Cerebellar cortex (tissue), 1 donor: ENCODE results near the gene PARP11.

Experiments used
- DNase-seq: peaks from one replicate; pipeline ENCODE4 v3.0.0-alpha.2; 2015; ENCODE audit warnings: low spot score

PARP11 gene, protein sequence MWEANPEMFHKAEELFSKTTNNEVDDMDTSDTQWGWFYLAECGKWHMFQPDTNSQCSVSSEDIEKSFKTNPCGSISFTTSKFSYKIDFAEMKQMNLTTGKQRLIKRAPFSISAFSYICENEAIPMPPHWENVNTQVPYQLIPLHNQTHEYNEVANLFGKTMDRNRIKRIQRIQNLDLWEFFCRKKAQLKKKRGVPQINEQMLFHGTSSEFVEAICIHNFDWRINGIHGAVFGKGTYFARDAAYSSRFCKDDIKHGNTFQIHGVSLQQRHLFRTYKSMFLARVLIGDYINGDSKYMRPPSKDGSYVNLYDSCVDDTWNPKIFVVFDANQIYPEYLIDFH

DNA sequence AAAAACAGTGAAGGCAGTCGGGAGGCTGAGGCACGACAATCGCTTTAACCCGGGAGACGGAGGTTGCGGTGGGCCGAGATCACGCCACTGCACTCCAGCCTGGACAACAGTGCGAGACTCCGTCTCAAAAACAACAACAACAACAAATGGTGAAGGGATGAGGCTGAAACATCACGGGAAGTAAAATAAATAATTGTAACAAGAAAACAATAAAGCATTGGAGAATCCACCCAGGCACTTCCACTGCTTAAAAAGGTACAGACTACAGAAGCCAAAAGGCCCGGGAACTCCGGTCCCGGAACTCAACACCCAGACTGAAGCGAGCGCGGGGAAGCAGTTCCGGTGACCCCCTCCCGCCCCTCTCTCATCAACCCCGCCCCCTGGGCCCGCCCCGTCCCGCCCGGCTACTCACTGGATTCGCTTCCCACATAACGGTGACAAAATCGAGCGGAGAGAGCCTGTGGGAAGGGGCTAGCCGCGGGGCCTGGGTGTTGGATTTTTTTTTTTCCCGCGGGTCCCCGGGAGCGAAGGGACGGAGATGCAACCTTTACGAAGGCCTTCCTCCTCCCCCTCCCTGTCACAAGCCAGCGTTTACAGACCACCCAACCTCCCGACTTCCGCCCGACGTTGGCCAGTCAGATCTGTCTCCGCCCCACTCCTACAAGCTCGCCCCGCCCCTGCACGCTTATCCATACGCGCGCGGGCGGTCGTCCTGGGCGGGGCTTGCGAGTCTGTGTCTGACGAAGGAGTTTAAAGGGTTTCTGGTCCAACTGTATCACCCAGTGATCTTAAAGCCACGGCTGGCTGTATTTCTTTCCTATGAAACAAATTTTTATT lies at the start of gene PARP11:
PARP11 (minus strand) TSS at position 600 of the 837 bp plus-strand sequence; CDS start at position 430, 170 bp downstream.
- DNase-seq = peak; percentile 98

DNA sequence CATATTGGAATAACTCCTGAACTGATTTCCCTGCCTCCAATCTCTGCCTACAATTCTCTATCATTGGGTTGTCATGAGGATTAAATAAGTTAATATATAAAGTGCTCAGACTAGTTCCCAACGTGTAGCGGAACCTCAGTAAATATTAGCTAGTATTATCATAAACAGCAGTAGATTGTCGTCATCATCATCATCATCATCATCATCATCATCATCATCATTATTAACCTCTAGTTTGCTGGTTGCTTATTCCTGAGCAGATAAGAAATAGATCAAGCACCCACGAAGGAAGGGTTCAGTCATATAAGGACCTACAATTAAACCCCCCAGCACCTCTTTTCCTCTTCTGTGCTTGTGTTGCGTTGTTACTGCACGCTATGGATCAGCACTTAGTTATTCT lies 48.8 kb upstream of the PARP11 start:
- no peak for DNase-seq

DNA sequence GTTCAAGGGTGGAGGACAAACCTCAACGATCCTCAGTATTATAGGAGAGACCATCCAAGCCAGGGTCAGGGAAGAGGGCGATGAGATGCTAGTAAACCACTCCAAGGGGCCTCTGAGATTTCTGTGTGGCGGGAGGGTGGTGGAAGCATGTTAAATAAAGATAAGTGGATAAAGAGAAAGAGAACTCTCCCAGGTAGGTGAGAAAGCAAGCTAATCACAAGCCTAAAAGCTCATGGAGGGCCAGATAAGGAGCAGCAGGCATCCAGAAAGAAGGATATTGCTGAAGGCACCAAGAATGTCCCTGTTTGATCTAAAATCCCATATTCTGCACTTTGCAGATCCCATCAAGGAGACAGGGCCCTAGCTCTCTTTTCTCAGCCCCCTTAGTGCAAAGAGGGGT lies 48.3 kb upstream of the PARP11 start:
- DNase-seq = no peak

DNA sequence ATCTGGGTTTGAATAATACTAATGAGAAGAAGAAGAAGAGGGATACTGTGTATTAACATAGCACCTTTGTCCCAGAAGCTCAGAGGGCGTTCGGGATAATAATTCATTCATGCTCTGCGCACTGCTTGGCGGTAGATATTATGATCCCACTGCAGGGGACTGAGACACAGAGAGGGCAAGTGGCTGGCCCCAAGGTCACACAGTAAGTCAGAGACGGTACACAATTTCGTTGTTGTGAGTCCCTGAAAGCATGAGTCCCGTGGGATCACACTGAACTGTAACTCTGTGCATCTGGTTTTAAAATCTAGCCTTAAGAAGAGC lies 47.9 kb upstream of the PARP11 start:
- DNase-seq = no peak

DNA sequence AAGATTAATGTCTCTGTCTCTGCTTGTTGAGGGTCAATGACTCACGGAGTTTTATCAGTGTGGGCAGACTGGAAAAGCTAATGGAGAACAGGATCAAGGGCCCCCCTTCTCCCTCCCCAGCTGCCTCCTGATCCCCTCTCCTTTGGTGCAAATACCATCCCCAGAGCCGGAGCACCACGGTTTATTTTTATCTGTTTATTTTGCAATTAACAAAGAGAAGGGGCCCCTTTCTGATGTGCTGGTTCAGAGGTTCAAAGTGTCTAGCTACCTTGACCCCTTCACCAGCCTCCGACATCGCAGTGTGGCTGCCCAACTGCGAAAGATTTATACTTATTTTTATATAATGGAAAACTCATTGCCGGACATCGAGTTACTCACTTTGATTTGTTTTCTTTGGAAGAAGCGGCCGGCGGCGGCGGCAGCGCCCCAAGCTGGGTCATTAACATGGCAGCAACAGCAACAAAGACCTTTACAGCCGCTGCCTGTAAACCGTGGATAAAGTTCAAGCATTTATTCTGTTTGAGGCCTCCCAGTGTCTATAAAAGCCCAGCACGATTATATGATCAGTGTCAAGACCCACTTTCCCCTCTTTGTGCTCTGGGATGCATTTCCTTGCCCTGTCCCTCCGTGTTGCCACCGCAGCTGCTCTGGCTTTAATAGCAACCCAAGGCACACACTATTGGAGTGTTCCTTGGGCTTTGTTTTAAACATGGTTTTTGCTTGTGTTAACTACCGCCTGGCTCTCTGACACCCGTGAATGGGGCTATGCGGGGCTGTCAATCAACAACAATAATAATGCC lies 47.4 kb upstream of the PARP11 start:
- DNase-seq = no peak

DNA sequence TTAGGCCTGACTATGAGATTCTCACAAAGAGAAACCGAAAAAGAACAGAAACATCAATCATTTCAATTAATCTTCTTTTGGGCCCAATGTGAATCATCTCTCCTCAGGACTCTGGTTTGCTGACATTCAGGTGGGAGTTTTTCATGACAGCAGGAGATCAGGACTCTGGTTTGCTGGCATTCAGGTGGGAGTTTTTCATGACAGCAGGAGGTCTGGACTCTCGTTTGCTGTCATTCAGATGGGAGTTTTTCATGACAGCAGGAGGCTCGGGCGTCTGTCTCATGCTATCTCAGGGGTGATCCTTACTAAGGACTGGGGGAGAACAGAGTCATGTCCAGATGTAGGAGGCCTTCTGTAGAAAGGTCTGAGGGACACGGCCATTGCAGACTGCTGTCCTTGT lies 40.1 kb upstream of the PARP11 start:
- no peak for DNase-seq

- DNase-seq = no peak
Observed at GRCh38 chr12:3912863-3913262, 39.7 kb upstream of the PARP11 start.

GRCh38 chr12:3911409-3911808 lies 38.2 kb upstream of the PARP11 start:
- no peak for DNase-seq

- DNase-seq = no peak
Observed at GRCh38 chr12:3905664-3906063, 32.5 kb upstream of the PARP11 start.

DNA sequence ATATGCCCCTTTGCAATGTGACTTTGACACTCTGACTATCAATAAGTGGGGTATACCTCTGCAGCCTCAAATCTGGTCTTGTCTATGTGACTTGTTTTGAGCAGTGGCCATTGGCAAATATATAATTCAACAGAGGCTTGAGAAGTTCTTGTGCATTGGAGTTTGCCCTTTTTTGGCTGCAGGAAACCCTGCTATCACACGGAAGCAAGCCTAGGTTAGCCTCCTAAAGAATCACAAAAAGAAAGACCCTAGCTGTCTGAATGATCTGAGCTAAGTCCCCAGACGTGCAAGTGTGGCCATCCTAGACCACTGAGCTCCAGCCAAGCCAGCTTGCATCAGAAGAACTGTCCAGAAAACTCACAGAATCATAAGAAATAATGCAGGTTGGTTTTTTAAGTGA lies 31.8 kb upstream of the PARP11 start:
- DNase-seq = no peak

GRCh38 chr12:3902921-3903320 lies 29.7 kb upstream of the PARP11 start:
- DNase-seq = no peak

DNA sequence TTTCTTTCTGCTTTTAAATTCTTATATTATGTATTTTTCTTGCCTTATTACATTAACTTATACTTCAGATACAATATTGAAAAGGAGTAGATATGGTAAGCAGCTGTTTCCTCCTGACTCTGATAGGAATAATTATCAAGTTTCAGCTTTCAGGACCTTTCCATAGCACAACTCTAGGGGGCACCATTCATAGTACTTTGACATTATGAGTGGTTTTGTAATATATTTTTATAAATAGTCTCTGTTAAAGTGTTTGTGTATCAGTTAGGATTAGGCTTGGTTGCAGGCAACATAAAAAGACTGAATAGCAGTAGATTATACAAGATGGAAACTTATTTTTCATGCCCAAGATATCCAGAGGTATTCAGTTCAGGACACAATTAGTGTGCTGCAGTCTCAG lies 27.9 kb upstream of the PARP11 start:
- no peak for DNase-seq

GRCh38 chr12:3898756-3899155 lies 25.6 kb upstream of the PARP11 start:
- DNase-seq = no peak

DNA sequence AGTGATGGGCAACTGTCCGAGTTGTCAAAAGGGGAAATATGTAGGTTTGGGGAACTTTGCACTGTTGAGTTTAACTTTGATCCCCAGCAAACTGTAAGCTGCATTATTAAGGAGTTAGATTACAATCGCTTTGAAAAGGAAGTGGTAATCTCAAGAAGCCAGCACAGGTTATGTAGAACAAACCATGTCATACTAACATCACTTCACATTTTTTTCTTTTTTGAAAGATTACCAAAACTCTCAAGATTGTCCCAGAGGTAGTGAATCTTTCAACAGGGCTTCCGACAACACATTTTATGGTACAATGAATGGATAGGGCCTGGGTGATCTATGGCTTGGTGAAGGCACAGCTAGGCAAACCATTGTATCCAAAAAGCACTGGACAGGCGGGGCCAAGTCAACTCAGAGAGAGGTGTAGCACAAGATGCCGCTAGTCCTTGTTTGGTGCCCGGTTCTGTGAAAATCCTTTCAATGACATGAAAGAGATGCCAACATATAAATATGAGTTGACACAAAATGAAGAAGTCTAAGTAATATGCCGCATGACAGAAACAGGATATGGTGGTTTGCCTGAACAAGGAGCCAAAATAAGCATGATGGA lies 24.3 kb upstream of the PARP11 start:
- no peak for DNase-seq

- DNase-seq = no peak
Observed at GRCh38 chr12:3896801-3897351, 23.7 kb upstream of the PARP11 start.

GRCh38 chr12:3896356-3896755 lies 23.2 kb upstream of the PARP11 start:
- no peak for DNase-seq

DNA sequence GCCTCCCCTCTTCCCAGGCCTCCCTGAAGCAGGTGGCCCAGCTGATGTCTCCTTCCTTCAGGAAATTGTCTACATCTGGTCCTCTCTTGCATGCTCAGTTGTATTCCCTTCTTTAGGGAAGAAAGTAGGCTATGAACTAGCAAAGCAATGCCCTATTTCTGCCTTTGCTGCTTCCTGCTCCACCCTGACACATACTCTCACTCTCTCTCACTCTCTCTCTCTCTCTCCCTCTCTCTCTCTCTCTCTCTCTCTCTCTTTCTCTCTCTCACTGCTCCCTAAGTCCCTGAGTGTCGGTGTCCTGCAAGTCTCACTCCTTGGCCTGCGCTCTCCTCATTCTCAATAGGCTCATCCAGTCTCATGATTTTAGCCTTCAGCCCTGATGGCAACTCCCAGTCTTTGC lies 19.4 kb upstream of the PARP11 start:
- no peak for DNase-seq

DNA sequence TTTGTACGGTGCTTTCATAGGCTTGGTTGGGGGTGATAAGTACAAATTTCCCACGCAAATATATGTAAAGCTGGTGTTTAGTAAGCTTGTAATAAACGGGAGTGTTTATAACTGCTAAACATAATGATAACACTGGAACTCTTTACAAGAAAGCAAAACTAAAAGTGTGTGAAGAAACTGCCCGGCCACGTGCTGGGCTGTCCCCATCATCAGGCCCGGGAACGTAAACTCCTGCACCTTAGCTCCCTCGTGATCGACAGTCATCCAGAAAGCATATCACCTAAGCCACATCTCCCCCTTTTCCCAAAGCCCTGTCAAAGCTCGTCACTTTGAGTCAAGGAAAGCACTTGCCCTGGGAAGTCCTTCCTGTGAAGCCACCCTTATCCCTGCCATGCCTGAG lies 18.0 kb upstream of the PARP11 start:
- DNase-seq = no peak

GRCh38 chr12:3888659-3889058 lies 15.5 kb upstream of the PARP11 start:
- no peak for DNase-seq

- DNase-seq = peak; percentile 42
Observed at GRCh38 chr12:3885277-3886094, 12.3 kb upstream of the PARP11 start.

- DNase-seq = no peak
Observed at GRCh38 chr12:3884671-3885070, 11.5 kb upstream of the PARP11 start.
